ENCODE measurements around the gene VPS18.

The VPS18 gene

DNA sequence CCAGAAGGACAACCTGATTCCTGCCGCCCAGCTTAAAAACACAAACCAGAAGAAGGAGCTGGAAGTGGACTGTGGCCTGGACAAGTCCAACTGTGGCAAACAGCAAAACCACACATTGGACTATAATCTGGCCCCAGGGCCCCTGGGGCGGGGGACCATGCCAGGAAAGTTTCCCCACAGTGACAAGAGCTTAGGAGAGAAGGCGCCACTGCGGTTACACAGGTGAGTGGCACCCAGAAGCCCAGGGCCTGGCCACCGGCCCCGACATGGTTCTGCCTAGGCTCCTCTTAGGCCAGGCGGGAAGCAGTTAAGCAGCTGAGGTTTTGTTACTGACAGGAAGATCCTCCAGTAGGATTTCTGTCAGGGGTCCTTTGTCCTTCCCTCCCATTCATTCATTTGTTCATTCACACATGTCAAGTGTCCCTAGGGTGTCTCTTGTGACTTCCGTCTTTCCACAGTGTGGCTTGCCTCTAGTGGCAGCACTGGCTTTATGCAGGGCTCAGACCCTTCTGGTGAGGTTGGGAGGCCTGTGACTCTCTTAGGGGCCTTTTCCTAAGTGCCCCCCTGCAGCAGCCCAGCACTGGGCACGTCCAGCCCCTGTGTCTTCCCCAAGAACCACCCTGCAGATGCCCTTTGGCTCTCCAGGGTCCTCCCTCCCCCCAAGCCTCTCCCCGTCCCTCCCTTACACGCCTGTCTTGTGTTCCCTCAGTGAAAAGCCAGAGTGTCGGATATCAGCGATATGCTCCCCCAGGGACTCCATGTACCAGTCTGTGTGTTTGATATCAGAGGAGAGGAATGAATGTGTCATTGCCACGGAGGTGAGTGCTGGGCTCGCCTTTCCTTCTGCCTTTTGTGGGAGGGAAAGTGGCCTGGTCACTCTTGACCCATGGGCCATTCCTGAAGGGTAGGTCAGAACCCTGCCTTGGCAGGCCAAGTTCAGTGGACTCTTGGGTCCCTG, 42.7 kb downstream of the VPS18 start:
- no peak for DNase-seq (ENCODE audit: low read depth)

DNA sequence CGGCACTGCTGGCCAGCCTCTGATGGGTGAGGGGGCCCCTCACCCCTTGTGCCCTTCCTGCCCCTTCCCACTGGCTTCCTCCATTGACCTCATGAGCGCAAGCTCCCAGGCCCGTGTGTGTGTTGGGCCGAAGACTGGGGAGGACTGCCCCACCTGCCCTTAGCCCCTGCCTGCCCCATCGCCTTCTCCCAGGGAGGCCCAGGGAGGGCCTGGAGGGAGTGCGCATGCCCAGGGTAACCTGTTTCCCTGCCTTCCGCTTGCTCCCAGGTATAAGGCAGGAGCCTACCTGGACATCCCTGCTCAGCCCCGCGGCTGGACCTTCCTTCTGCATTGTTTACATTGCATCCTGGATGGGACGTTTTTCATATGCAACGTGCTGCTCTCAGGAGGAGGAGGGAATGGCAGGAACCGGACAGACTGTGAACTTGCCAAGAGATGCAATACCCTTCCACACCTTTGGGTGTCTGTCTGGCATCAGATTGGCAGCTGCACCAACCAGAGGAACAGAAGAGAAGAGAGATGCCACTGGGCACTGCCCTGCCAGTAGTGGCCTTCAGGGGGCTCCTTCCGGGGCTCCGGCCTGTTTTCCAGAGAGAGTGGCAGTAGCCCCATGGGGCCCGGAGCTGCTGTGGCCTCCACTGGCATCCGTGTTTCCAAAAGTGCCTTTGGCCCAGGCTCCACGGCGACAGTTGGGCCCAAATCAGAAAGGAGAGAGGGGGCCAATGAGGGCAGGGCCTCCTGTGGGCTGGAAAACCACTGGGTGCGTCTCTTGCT, 43.7 kb downstream of the VPS18 start:
- no peak for DNase-seq (ENCODE audit: low read depth)

DNA sequence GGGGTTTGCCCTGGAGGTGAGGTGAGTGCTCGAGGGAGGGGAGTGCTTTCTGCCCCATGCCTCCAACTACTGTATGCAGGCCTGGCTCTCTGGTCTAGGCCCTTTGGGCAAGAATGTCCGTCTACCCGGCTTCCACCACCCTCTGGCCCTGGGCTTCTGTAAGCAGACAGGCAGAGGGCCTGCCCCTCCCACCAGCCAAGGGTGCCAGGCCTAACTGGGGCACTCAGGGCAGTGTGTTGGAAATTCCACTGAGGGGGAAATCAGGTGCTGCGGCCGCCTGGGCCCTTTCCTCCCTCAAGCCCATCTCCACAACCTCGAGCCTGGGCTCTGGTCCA, 44.3 kb downstream of the VPS18 start:
- DNase-seq (ENCODE audit: low read depth): no peak

GRCh38 chr15:40940296-40940801, 46.1 kb downstream of the VPS18 start:
- no peak for DNase-seq (ENCODE audit: low read depth)

DNA sequence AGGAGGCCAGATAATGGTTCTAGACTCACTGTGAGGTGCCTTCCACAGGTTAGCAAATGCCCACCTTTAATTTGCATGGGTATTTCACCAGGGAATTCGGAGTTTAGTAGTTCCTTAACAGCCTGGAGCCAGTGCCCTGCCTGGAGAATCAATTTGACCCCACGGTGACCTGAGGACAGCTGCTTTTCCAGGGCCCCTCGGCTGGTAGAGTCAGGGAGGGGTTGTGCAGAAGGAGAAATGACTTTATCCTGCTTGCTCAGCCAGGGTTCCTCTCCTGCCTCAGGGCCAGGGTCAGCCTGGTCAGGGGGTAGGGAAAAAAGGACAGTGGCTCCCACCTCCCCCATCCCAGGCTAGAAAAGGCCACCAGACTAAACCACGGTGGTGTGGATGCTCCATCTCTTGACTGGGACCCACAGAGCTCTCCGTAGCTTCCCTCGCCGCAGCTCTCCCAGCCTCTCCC, 46.8 kb downstream of the VPS18 start:
- DNase-seq (ENCODE audit: low read depth): no peak

- peak; percentile 47 for DNase-seq (ENCODE audit: low read depth)
Measured at GRCh38 chr15:40941528-40942336, 47.5 kb downstream of the VPS18 start.

DNA sequence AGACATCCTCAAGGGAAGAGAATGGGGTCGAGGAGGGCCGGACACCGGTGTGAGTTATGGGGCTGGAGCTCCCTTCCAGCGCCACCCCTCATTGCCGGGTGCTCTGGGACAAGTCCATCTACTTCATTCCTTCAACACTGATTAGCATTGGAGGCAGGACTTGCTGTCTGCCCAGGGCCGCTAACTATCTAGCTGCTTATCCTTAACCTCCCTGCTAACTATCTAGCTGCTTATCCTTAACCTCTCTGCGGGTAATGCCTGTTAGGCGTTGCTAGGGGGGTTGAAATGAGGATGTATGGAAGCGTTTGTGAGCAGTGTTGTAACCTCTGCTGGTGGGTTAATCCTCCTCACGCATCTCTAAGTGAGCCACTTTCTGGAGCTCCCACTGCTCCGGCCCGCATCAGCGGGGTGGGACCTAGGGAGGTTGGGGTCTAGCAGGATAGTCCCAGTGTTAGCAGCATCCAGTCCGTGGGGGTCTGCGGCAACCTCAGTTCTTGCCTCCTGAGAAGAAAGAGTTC, 48.1 kb downstream of the VPS18 start:
- no peak for DNase-seq (ENCODE audit: low read depth)

GRCh38 chr15:40942878-40943277, 48.6 kb downstream of the VPS18 start:
- DNase-seq (ENCODE audit: low read depth): no peak

- no peak for DNase-seq (ENCODE audit: low read depth)
Measured at GRCh38 chr15:40943764-40944365, 49.6 kb downstream of the VPS18 start.

GRCh38 chr15:40944510-40945296, 50.5 kb downstream of the VPS18 start:
- DNase-seq (ENCODE audit: low read depth): no peak

GRCh38 chr15:40948706-40949473, 54.6 kb downstream of the VPS18 start:
- DNase-seq (ENCODE audit: low read depth): no peak

GRCh38 chr15:40949756-40950207, 55.5 kb downstream of the VPS18 start:
- no peak for DNase-seq (ENCODE audit: low read depth)

DNA sequence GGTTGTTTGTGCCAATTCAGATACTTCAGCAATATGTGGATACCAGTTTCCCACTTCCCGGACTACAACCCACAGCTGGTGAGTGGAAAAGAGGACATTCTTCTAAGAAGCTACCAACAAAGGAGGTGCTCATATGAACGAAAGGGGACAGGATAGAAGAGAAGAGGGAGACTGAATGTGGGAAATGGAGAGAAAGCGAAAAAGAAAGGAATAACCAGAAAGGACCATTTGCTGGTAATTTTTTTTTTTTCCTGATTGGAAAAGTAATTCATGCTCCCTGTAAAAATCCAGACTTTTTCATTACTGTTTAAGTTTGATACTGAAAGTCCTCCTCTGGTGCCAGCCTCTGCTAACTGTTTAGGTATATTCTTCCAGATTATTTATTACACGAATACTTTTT, 57.5 kb downstream of the VPS18 start:
- no peak for DNase-seq (ENCODE audit: low read depth)

DNA sequence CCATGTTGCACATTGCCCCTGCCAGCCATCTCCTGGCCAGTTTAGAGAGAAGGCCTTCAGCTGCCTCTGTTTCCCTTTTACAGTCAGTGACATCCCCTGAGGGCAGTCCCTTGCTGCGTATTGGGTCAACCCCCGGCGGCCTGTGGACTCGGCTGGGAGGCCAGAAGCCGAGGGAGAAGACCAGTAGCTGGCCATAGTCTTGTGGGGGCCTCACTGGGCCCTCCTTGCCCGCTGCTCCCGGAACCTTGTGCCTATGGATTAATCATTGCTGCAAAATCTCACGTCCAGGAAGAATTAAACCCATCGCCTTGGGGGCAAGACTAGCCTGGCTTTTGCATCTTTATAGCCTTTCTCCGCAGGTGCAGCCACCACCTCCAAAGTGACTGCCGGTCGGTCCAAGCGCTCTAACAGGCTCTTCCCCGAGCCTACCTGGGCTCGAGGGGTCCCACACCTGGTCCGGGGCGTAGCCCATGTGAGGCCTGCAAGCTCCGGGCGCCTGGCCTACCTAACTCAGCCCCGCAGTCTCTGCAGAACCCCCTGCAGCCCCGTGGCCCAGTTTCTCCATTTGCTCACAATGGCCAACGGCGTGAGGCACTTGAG, 58.2 kb downstream of the VPS18 start:
- DNase-seq (ENCODE audit: low read depth): no peak

GRCh38 chr15:40952901-40953712, 58.9 kb downstream of the VPS18 start, which contains the start of gene CHAC1:
TSS of gene CHAC1 (plus strand) at chr15:40953471. CDS start at chr15:40953584, 113 bp downstream.
- peak; percentile 92 for DNase-seq (ENCODE audit: low read depth)

Data from activated gamma-delta T cell treated with anti-CD3 and anti-CD28 coated beads, Interleukin-2, amount 50 U/mL, for 16 hours (primary cell).